ENCODE results near the gene TMEFF1.

TMEFF1 gene

DNA sequence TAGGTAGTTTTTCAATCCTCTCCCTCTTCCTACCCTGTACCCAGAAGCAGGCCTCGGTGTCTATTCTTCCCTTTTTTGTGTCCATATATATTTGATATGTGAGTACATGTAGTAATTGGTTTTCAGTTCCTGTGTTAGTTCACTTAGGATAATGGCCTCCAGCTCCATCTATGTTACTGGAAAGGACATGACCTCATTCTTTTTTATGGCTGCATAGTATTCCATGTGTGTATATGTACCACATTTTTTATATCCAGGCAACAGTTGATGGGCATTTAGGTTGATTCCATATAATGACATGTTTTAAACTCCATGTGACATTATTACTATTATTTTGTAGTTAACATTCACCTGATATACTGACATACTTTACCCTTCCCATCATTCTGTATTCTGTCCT is 154.0 kb downstream of the TMEFF1 start:
- DNase-seq = no peak

Data from activated gamma-delta T cell (primary cell).